Stimulated activated naive CD8-positive, alpha-beta T cell treated with anti-CD3 and anti-CD28 coated beads, Interleukin-15, Interleukin-2, amounts not matched to agents 100 U/mL and 50 U/mL, for 24 hours (primary cell): Measurements from ENCODE around the gene CFAP53.

Experiments
- ATAC-seq: fragments of 150-1000 bp; cut with Tn5 transposase; one replicate; pipeline ENCODE4 v1.10.0; 2021
- DNase-seq: peaks from one replicate; pipeline ENCODE4 v3.0.0; 2021

CFAP53 gene

GRCh38 chr18:50193796-50194630 lies 72.3 kb downstream of the CFAP53 start:
- no peak for ATAC-seq

GRCh38 chr18:50192995-50193795 lies 73.1 kb downstream of the CFAP53 start:
- no peak for DNase-seq
- no peak for ATAC-seq

More at GRCh38 chr18:50193796-50194630, 72.3 kb downstream of the CFAP53 start:
- DNase-seq = no peak

GRCh38 chr18:50190926-50191325 lies 75.4 kb downstream of the CFAP53 start:
- ATAC-seq (no peak), DNase-seq (no peak)

- ATAC-seq (peak; percentile 83), DNase-seq (no peak)
Measured at GRCh38 chr18:50190236-50190635, 76.1 kb downstream of the CFAP53 start.

GRCh38 chr18:50189160-50189559 lies 77.1 kb downstream of the CFAP53 start:
- ATAC-seq = no peak
- no peak for DNase-seq

GRCh38 chr18:50188652-50189051 lies 77.6 kb downstream of the CFAP53 start:
- ATAC-seq (no peak), DNase-seq (no peak)

- DNase-seq (no peak), ATAC-seq (no peak)
Measured at GRCh38 chr18:50187659-50188058, 78.6 kb downstream of the CFAP53 start.

- no peak for DNase-seq
- ATAC-seq = no peak
Measured at GRCh38 chr18:50186385-50186784, 79.9 kb downstream of the CFAP53 start.

- DNase-seq (no peak), ATAC-seq (no peak)
Measured at GRCh38 chr18:50183556-50183955, 82.7 kb downstream of the CFAP53 start.

- DNase-seq (no peak), ATAC-seq (no peak)
Measured at GRCh38 chr18:50182511-50182910, 83.8 kb downstream of the CFAP53 start.

GRCh38 chr18:50181590-50181989 lies 84.7 kb downstream of the CFAP53 start:
- no peak for ATAC-seq
- DNase-seq = no peak

GRCh38 chr18:50179465-50179864 lies 86.8 kb downstream of the CFAP53 start:
- DNase-seq (no peak), ATAC-seq (no peak)

GRCh38 chr18:50177294-50177992 lies 88.9 kb downstream of the CFAP53 start:
- no peak for ATAC-seq
- DNase-seq = no peak
